Stimulated activated CD8-positive, alpha-beta memory T cell treated with anti-CD3 and anti-CD28 coated beads, Interleukin-15, amount 100 ng/mL, for 4 hours (primary cell): Measurements from ENCODE around the gene P2RX7.
A peak's percentile ranks its signal among the peaks of the same experiment; 100 is the strongest.
"Not testable (repeated sequence)": the region's sequence is repeated elsewhere in the genome, so short reads cannot be mapped to it uniquely, and the experiment has no call there.

Experiments used
- DNase-seq, 2 donors: peaks; one replicate each; pipeline ENCODE4 v3.0.0-alpha.2; 2020; ENCODE audit warnings: low read depth in 2 of 2

The P2RX7 gene

GRCh38 chr12:121205491-121205890, 72.8 kb downstream of the P2RX7 start:
- no peak for DNase-seq

GRCh38 chr12:121208571-121208970, 75.9 kb downstream of the P2RX7 start:
- not testable (repeated sequence) for DNase-seq

GRCh38 chr12:121209221-121209620, 76.5 kb downstream of the P2RX7 start:
- DNase-seq, result no peak

- peak; percentile 64 to 80 for DNase-seq
Observed at GRCh38 chr12:121209624-121210572, 77.2 kb downstream of the P2RX7 start, which contains the start of gene P2RX4. Gene P2RX4, plus strand, starts transcription at chr12:121210129. Its CDS starts 36 bp downstream, at chr12:121210165.

GRCh38 chr12:121212875-121213274, 80.2 kb downstream of the P2RX7 start:
- no peak for DNase-seq

- DNase-seq, result no peak
Observed at GRCh38 chr12:121214166-121214777, 81.6 kb downstream of the P2RX7 start.

GRCh38 chr12:121214855-121215745, 82.4 kb downstream of the P2RX7 start:
- no peak for DNase-seq

- no peak for DNase-seq
Observed at GRCh38 chr12:121216102-121216501, 83.4 kb downstream of the P2RX7 start.

- DNase-seq, result no peak
Observed at GRCh38 chr12:121217063-121217462, 84.4 kb downstream of the P2RX7 start.

- no peak for DNase-seq
Observed at GRCh38 chr12:121217761-121218160, 85.1 kb downstream of the P2RX7 start.

- DNase-seq, result no peak
Observed at GRCh38 chr12:121218588-121219352, 86.1 kb downstream of the P2RX7 start.

GRCh38 chr12:121219353-121219986, 86.8 kb downstream of the P2RX7 start:
- DNase-seq, result no peak

GRCh38 chr12:121222847-121223246, 90.2 kb downstream of the P2RX7 start:
- no peak for DNase-seq

- no peak for DNase-seq
Observed at GRCh38 chr12:121223292-121224285, 90.9 kb downstream of the P2RX7 start.

GRCh38 chr12:121224591-121224990, 91.9 kb downstream of the P2RX7 start:
- no peak for DNase-seq

- no peak for DNase-seq
Observed at GRCh38 chr12:121226399-121226798, 93.7 kb downstream of the P2RX7 start.

GRCh38 chr12:121226871-121227270, 94.2 kb downstream of the P2RX7 start:
- DNase-seq, result not testable (repeated sequence)

GRCh38 chr12:121227294-121227693, 94.6 kb downstream of the P2RX7 start:
- DNase-seq, result no peak

GRCh38 chr12:121228919-121229665, 96.4 kb downstream of the P2RX7 start:
- no peak for DNase-seq
